ENCODE measurements around the gene MYMX. TPM values are rescaled to one million over a fixed set of nuclear protein-coding genes. Genes with fewer than 3 reads are reported as not detected.

MYMX gene
- polyA plus RNA-seq, 2 of the 4 experiments (the other 2 are of a cell fraction) = not detected

GRCh38 chr6:44257025-44257752, 40.5 kb downstream of the MYMX start, which contains the start of gene SLC35B2 (continued):
- TF ChIP-seq CBX8 (IDR thresholded peaks at IDR 0.05) (no peak), ZNF302 (CRISPR knock-in tag; IDR thresholded peaks at IDR 0.05) (no peak), EP300 (IDR thresholded peaks at IDR 0.05) (no peak), RAD21 (conservative IDR thresholded peaks at IDR 0.05 in 1 of 2, IDR thresholded peaks at IDR 0.05 in 1 of 2) (no peak), HOXB5 (CRISPR knock-in tag; IDR thresholded peaks at IDR 0.05) (no peak; the same call in 1 of the 2 replicates), USF2 (IDR thresholded peaks at IDR 0.05) (peak; percentile 98), SMC3 (IDR thresholded peaks at IDR 0.05) (peak; percentile 42), CHD4 (IDR thresholded peaks at IDR 0.05; ENCODE audit: borderline replicate concordance) (no peak), RCOR1 (IDR thresholded peaks at IDR 0.05; ENCODE audit: low read depth, low read length) (no peak), FOXS1 (CRISPR knock-in tag; IDR thresholded peaks at IDR 0.05) (no peak), MAX (IDR thresholded peaks at IDR 0.05) (peak; percentile 72), NPAS2 (CRISPR knock-in tag; IDR thresholded peaks at IDR 0.05; ENCODE audit: borderline replicate concordance) (peak; percentile 89), GATA3 (IDR thresholded peaks at IDR 0.05; ENCODE audit: borderline replicate concordance) (no peak)

GRCh38 chr6:44257753-44258324, 41.1 kb downstream of the MYMX start:
- no peak for ATAC-seq
- no peaks in the 10 kb centered on the region for H3K9me3 ChIP-seq
- ChIA-PET POLR2A (interaction anchor here (1.7 kb wide), 1 partner anchor 11 kb away, joined by 38 read pairs; the partner anchor contains the start of gene HSP90AB1), CTCF (interaction anchor here (0.8 to 3.7 kb wide), 4 partner anchors 10 to 81 kb away, joined by 3 to 16 read pairs (median 4); partner anchors contain the start of gene MYMX)
- H3K4me3 ChIP-seq = peak overlapping the region; percentile 96
- TF ChIP-seq EHMT2 (IDR thresholded peaks at IDR 0.05; ENCODE audit: low read depth) (no peak), KDM1A (IDR thresholded peaks at IDR 0.05; ENCODE audit: low read depth) (no peak), MYC (IDR thresholded peaks at IDR 0.05; ENCODE audit: borderline replicate concordance, low read length) (no peak), ZNF302 (CRISPR knock-in tag; IDR thresholded peaks at IDR 0.05) (no peak), BCL3 (IDR thresholded peaks at IDR 0.05) (no peak), FOXS1 (CRISPR knock-in tag; IDR thresholded peaks at IDR 0.05) (no peak), CBX8 (IDR thresholded peaks at IDR 0.05) (no peak), CHD4 (IDR thresholded peaks at IDR 0.05; ENCODE audit: borderline replicate concordance) (no peak), RCOR1 (IDR thresholded peaks at IDR 0.05; ENCODE audit: low read depth, low read length) (no peak), RARB (CRISPR knock-in tag; IDR thresholded peaks at IDR 0.05) (no peak), POLR2A (IDR thresholded peaks at IDR 0.05; ENCODE audit: low read length) (no peak), CEBPB (IDR thresholded peaks at IDR 0.05) (no peak), TP53 (CRISPR knock-in tag; IDR thresholded peaks at IDR 0.05) (no peak), FOSB (CRISPR knock-in tag; IDR thresholded peaks at IDR 0.05) (no peak)
- H3K4me2 ChIP-seq = peak overlapping the region; percentile 88
- WGBS (ENCODE audit: missing lambda C conversion rate) = 34% methylated on average over 15 of the region's 15 CpGs
- peak overlapping the region; percentile 93 to 99 for H3K27ac ChIP-seq
- peaks cover 28% of the 10 kb centered on the region for H3K4me1 ChIP-seq
- no peak for FAIRE-seq
- DNase-seq (ENCODE audit: low read depth in 1 of 2, low spot score in 1 of 2) = no peak

All from A549 (cell line).